ENCODE measurements around the gene G6PD.

DNA sequence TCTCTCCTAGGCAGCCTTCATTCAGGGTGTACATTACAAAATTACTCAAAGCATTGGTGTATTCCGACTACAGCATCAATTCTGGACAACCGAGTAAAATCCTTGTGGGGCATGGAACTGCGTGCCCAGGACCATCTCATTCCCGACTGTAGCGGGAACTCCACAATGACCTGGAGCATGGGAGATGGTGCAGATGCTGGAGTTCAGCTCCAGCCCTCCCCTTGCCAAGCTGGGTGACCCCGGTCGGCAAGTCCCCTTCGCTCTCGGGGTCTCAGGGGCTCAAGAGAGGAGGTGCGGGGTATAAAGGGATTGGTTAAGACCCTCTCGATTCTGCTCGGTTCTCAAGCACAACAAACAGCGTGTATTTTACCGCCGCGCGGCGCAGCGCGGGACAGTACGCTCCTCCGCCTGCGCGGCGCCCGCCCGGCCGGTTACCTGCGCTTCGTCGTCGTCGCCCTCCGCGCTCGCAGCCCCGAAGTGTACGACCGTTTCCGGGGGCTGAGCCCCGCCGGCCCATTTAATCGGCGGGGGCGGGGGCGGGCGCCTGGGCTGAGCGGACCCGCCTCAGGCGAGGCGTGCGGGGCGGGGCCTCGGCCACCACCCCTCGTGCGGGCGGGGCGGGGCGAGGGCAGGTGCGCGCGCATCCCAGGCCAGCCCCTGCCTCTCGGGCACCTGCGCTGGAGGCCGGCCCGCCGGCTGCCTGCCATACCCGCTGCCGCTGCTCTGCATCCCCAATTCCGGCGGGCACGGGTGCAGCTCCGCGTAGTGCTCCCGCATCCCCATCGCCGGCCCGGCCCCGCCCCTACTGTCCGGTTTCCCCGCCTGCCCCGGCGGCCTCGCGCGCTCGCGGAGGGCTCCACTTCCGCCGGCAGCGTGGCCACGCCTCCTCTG lies at the start of gene G6PD:
- peak; percentile 94 for TF ChIP-seq POLR2AphosphoS5 (IDR thresholded peaks at IDR 0.05; ENCODE audit: low read depth, low read length)
- TF ChIP-seq, protein P1, sequence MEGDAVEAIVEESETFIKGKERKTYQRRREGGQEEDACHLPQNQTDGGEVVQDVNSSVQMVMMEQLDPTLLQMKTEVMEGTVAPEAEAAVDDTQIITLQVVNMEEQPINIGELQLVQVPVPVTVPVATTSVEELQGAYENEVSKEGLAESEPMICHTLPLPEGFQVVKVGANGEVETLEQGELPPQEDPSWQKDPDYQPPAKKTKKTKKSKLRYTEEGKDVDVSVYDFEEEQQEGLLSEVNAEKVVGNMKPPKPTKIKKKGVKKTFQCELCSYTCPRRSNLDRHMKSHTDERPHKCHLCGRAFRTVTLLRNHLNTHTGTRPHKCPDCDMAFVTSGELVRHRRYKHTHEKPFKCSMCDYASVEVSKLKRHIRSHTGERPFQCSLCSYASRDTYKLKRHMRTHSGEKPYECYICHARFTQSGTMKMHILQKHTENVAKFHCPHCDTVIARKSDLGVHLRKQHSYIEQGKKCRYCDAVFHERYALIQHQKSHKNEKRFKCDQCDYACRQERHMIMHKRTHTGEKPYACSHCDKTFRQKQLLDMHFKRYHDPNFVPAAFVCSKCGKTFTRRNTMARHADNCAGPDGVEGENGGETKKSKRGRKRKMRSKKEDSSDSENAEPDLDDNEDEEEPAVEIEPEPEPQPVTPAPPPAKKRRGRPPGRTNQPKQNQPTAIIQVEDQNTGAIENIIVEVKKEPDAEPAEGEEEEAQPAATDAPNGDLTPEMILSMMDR (IDR thresholded peaks at IDR 0.05) = no peak

Measured in Panc1 (cell line).